ENCODE measurements around the gene ZNF775. TPM values are rescaled to one million over a fixed set of nuclear protein-coding genes. Genes with fewer than 3 reads are reported as not detected.

The ZNF775 gene
- polyA plus RNA-seq, 4 donors, result 3.8 to 9.4 (median 4.4) TPM

DNA sequence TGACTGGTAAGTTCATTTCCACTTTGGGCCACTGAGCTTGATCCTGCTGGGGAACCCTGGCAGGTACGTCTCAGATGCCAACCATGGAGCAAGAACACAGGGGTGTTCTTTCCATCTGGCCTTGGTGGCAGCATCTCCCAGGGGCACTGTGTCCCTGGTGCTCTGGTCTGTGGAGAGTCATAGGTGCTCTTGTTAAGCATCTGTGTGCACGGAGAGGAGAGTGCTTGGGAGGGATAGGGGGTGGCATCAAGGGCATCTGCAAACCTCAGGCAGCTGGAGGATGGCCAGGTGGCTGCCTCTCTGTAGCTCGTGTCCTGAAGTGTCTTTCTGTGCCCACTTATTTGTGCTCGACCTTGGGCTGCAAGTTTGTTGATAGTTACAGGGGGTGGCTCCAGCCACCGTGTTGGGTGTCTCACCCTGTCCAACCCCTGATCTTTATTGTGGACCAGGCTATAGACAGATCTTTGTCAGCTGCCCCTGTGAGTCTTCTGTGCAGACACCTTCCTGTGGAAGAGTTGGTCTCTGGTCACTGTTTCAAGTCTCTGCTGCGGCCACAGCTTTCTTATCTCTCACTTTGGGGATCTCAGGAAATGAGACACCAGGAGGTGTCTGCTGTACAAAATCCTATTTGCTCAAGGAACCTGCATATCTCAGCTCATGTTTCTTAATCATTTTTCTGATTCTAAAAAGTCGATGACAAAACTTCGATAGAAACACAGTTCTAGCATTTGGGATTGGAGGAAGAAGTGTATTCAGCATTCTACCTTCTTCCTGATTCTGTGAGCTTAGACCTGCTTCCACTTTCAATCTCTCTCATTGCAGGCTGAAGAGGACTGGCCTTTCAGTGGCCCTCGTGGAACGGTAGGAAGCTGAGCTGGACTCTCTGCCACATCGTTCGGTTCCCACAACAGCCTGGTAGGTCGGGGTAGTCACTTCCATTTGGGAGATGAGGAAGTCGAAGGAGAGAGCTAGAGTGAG, 54.1 kb downstream of the ZNF775 start:
- DNase-seq (ENCODE audit: low read depth in 4 of 4, low spot score in 3 of 4), result no peak

DNA sequence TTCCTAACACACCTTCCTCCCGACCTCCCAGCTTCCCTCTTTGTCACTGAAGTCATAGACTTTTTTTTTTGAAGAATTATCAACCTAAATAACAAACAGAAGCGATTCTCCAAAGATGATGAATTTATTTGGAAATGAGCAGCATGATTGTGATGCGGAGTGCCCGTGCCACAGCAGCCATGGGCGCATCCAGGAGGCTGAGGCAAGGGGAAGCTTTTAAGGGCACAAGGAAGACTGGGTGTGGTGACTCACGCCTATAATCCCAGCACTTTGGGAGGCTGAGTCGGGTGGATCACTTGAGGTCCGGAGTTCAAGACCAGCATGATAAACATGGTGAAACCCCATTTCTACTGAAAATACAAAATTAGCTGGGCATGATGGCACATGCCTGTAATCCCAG, 55.1 kb downstream of the ZNF775 start:
- no peak for DNase-seq (ENCODE audit: low read depth in 4 of 4, low spot score in 3 of 4)

DNA sequence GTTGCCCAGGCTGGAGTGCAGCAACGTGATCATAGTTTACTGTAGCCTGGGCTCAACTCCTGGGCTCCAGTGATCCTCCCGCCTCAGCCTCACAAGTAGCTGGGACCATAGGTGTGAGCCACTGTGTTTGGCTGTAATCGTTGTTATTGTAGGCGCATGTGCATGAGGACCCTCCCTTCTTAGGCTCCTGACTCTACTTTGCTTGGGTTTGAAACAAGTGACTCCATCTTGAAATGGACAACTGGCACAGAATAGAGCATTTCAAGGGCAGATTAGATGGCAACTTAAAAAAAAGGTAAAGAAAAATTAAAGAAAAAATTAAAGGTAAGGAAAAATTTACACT, 55.9 kb downstream of the ZNF775 start:
- no peak for DNase-seq (ENCODE audit: low read depth in 4 of 4, low spot score in 3 of 4)

DNA sequence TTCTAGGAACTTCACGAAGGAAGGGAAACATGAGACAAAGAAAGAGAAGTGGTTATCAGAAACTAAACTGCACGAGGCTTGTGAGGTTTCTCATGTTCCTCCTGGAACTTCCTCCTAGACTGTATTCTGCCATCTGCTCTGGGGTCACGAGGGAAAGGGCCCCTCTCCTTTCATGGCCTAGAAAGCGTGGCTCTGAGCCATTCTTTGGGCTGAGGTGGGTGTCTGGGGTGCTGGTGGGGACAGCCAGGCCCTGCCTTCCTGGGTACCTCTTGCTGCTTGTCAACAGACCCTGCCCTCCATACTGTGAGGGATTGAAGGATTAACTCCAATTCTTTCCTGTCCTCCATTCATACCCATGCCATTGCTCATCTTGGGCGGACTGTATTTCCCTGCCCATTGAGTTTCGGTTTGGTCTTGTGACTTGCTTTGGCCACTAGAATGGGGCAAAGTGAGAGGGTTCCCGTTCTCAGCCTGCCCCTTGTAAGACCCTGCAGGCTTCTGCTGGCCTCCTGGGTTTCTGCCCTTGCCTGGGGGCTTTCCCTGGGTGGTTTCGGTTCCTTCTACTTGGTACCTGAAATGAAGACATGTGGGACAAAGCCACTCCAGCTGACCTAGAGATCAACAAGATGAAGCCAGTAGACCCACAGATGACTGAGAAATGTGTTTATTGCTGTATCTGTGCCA, 56.4 kb downstream of the ZNF775 start:
- no peak for DNase-seq (ENCODE audit: low read depth in 4 of 4, low spot score in 3 of 4)

DNA sequence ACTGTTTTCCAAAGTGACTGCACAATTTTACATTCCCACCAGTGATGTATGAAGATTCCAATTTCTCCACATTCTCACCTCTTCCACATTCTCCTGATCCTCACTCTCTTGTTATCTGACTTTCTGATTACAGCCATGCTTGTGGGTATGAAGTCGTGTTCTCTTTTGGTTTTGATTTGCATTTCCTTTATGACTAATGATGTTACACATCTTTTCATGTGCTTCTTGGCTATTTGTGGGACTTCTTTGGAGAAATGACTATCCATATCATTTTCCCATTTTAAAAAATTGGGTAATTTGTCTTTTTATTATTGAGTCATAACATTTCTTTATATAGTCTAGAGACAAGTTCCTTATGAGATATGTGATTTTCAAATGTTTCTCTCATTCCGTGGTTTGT, 60.8 kb downstream of the ZNF775 start:
- DNase-seq (ENCODE audit: low read depth in 4 of 4, low spot score in 3 of 4), result no peak

DNA sequence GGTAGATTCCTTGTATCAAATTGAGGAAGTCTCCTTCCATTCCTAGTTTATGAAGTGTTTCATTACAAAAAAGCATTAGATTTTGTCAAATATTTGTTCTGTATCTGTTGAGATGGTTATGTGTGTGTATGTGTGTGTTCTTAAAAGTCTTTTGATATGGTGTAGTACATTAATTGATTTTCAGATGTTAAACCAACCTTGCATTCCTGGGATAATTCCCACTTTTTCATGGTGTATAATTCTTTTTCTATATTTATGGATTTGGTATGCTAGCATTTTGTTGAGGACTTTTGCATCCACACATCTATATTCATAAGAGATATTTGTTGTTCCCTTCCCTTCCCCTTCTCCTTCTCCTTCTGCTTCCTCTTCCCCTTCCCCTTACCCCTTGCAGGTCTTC, 62.4 kb downstream of the ZNF775 start:
- DNase-seq (ENCODE audit: low read depth in 4 of 4, low spot score in 3 of 4), result no peak

DNA sequence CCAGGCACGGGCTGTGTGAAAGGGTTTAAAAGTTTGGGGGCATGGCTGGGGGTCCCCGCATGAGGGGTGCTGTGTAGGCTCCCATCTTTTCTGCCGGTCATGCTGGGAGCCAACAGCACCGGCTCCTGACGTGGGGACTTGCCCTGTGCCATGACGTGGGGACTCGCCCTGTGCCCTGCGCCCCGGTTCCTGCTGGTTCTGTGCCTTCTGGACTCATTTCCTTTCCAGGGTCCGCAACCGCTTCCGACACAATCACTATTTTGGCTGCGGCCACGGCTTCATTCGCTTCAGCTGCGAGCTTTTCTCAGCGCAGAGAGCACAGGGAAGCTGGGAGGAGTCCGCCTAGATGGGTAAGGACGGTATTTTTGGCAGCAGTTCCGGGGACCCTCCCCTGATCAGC, 63.7 kb downstream of the ZNF775 start:
- no peak for DNase-seq (ENCODE audit: low read depth in 4 of 4, low spot score in 3 of 4)

DNA sequence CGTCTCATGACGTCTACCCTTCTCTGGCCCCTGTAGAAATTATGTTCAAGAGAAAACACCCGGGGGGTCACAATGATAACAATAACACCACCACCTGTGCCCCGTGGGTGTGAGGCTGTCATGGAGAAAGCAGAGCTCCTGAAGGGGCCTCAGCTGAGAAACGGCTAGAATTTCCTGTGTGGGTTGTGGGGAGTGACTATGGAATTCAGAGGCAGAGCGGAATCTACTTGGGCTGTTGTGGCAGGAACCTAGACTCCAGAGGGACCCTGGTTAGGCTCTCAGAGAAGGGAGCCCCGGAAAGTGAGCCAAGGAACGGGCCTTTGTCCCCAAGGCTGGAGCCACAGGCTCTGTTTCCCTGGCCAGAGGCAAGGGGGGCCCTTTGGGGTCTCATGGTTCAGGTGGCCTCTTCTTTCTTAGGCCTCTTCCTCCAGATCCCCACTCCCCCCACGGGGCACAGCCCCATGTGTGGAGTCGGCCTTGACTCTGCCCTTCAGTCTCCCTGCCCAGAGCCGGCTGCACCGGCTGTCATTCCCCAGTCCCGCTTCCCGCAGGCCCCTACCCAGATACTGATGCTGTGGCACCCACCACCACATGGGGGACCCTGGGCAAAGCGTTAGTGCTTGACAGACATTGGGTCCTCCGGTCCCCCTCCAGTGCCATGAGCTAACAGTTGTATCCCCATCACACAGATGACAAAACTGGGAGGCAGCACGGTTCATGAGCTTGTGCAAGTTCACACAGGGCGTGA, 64.8 kb downstream of the ZNF775 start:
- DNase-seq (ENCODE audit: low read depth in 4 of 4, low spot score in 3 of 4), result no peak

DNA sequence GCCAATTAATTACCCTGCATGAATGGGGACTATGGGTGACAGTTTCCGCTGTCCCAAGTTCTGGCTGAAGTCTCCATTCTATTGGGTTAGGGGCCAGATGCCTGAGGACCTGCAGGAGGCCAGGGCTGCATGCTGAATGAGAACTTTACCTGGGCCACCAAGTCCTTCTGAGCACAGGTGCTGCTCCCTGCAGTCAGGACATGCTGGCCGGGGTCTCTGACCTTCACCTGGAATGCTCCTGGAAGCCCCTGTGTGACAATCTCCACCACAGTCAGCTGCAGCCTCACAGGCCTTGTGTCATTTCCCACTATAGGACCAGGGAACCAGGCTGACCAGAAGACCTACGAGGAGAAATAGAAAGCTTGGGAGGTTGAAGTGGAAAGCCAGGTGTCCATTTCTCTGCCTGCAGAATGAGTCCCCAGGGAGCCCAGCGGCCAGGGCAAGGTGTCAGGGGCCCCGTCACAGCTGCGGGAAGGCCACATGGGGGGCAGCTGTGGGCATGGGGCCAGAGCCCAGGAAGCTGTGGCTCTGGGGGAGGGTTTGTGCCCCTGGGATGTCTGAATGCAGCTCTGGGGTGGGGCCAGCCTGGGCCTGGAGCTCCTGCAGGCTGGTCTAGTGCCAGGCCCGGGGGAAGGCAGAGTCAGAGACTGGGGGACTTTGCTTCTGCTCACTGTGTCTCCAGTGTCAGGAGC, 65.7 kb downstream of the ZNF775 start:
- no peak for DNase-seq (ENCODE audit: low read depth in 4 of 4, low spot score in 3 of 4)

DNA sequence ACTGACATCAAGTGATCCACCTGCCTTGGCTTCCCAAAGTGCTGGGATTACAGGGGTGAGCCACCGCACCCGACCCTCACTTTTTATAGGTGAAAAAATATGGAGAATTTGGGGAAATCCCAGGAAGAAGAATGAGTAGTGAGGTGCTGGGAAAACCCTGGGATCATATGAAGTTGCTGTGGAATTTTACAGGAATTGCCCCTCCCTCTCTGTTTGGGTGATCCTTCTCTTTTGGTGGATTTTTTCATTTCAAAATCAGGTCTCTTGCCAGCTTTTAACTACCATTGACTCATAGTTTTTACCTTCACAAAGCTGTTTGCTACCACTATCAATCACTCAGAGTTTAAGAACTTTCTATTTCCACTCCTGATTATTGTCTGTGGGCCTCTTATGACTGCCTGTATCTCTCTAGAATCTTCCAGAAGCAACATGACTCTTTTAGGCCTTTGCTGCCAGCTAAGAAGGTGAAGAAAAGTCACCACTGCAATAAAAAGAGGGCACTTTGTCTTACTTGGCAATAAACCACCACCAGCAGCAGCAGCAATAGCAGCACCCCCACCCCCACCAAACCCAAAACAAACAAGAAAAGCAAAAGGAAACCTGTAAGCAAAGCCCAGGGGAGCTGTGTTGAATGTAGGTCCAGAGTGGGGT, 67.3 kb downstream of the ZNF775 start:
- DNase-seq (ENCODE audit: low read depth in 4 of 4, low spot score in 3 of 4), result no peak

Other genes starting within 250 kb of the ZNF775 start
- 10 to 100 TPM; 13.0 to 30.0 (median 22.4) TPM for gene LRRC61, start 56.0 kb upstream of the ZNF775 start, polyA plus RNA-seq (ENCODE audit: insufficient read length in 4 of 4)
- 1 to 10 TPM; 4.0 to 9.2 (median 6.7) TPM for gene ACTR3C, start 55.8 kb upstream of the ZNF775 start, polyA plus RNA-seq (ENCODE audit: insufficient read length in 4 of 4)
- gene RARRES2, start 37.7 kb upstream of the ZNF775 start, polyA plus RNA-seq (ENCODE audit: insufficient read length in 4 of 4), result 100 to 1,000 TPM in 1 of 4 donors, 10 to 100 TPM in 3; 46.9 to 241 (median 58.2) TPM
- gene REPIN1, start 10.5 kb upstream of the ZNF775 start, polyA plus RNA-seq (ENCODE audit: insufficient read length in 4 of 4), result 100 to 1,000 TPM in 1 of 4 donors, 10 to 100 TPM in 3; 51.4 to 112 (median 83.8) TPM
- gene GIMAP8, start 71.3 kb downstream of the ZNF775 start, polyA plus RNA-seq (ENCODE audit: insufficient read length in 4 of 4), result 1 to 10 TPM; 4.1 to 9.5 (median 8.5) TPM
- 10 to 100 TPM in 3 of 4 donors, 1 to 10 TPM in 1; 7.6 to 17.5 (median 12.2) TPM for gene GIMAP7, start 135.5 kb downstream of the ZNF775 start, polyA plus RNA-seq (ENCODE audit: insufficient read length in 4 of 4)
- gene GIMAP4, start 188.1 kb downstream of the ZNF775 start, polyA plus RNA-seq (ENCODE audit: insufficient read length in 4 of 4), result 10 to 100 TPM; 14.9 to 26.2 (median 21.7) TPM